GM18505 (cell line): ENCODE data around the gene SETD2.
A peak's percentile ranks its signal among the peaks of the same experiment; 100 is the strongest.
"Not testable (repeated sequence)": the region's sequence is repeated elsewhere in the genome, so short reads cannot be mapped to it uniquely, and the experiment has no call there.

ENCODE experiments used
- ATAC-seq: cut with Tn5 transposase; IDR thresholded peaks from one replicate; pipeline ENCODE4 v1.9.1; 2021; ENCODE audit not compliant: unreplicated experiment
- POLR2A ChIP-seq: IDR thresholded peaks from 4 replicates; pipeline ENCODE4 v1.6.1; 2011; ENCODE audit warnings: borderline replicate concordance; ENCODE audit not compliant: insufficient read depth, insufficient read length; ENCODE audit errors: extremely low read depth

SETD2 gene, protein sequence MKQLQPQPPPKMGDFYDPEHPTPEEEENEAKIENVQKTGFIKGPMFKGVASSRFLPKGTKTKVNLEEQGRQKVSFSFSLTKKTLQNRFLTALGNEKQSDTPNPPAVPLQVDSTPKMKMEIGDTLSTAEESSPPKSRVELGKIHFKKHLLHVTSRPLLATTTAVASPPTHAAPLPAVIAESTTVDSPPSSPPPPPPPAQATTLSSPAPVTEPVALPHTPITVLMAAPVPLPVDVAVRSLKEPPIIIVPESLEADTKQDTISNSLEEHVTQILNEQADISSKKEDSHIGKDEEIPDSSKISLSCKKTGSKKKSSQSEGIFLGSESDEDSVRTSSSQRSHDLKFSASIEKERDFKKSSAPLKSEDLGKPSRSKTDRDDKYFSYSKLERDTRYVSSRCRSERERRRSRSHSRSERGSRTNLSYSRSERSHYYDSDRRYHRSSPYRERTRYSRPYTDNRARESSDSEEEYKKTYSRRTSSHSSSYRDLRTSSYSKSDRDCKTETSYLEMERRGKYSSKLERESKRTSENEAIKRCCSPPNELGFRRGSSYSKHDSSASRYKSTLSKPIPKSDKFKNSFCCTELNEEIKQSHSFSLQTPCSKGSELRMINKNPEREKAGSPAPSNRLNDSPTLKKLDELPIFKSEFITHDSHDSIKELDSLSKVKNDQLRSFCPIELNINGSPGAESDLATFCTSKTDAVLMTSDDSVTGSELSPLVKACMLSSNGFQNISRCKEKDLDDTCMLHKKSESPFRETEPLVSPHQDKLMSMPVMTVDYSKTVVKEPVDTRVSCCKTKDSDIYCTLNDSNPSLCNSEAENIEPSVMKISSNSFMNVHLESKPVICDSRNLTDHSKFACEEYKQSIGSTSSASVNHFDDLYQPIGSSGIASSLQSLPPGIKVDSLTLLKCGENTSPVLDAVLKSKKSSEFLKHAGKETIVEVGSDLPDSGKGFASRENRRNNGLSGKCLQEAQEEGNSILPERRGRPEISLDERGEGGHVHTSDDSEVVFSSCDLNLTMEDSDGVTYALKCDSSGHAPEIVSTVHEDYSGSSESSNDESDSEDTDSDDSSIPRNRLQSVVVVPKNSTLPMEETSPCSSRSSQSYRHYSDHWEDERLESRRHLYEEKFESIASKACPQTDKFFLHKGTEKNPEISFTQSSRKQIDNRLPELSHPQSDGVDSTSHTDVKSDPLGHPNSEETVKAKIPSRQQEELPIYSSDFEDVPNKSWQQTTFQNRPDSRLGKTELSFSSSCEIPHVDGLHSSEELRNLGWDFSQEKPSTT (N-terminal part only)

DNA sequence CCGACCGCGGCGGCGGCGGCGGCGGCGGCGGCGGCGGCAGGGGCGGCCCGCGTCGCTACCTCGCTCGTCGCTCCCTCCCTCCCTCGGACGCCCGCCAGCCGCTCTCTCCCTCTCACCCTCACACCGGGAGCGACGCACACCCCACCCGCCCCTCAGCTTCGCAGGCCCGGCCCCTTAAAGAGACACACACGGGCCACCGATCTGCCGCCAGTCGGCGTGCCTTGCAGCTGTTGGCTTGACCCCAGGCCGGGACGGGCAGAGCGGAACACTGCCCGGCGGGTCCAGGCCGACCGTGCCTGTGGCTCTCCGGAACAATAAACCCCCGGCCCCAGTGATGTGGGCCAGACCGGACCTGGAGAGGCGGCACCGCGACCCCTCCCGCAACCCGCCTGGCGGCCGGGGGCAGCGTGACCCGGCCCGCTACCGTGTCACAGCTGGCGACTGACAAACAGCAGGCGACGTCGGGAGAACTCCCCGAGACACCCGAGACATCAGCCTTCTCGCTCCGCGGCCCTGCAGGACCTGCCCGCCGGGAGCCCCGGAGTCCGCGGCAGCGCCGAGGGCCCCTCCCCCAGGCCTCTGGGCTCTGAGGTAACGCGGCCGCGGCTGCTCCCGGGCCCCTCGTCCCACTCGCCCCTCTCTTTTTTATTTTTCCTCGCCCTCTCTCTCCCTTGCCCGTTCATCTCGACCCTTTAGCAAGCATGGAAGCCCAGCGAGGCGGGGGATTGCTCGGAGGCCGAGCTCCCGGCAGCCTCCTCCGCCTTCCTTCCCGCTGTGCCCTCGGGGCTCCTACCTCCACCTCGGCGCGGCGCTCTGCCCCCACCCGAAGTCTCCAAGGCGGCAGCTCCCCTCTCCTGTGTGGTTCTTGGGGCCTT, at the start of gene SETD2:
Gene SETD2, minus strand, starts transcription at position 107 of the 875 bp plus-strand sequence. CDS start 189 bp downstream, outside the sequence.
- peak; percentile 57 for TF ChIP-seq POLR2A
- peak; percentile 69 for ATAC-seq

DNA sequence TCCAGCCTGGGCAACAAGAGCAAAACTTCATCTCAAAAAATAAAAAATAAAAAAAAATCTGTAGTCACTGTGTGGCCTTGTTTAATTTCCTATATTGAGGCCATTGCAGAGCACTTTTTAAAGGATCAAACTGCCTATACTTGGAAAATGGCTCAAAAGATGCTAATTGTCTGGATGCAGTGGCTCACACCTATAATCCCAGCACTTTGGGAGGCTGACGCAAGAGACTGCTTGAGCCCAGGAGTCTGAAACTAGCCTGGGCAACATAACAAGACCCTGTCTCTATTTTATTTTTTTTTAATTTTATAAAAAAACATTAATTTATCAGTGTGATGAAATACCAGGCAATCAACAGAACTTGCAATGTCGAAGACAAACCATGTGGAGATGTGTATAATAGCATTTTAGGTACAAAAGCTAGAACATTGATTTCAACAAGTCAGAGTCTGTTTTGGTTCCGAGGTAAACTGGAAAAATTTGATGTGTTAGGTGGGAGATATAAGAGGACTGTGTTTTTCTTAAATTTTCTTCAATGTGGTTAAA, 47.0 kb upstream of the SETD2 start:
- TF ChIP-seq POLR2A, result no peak

DNA sequence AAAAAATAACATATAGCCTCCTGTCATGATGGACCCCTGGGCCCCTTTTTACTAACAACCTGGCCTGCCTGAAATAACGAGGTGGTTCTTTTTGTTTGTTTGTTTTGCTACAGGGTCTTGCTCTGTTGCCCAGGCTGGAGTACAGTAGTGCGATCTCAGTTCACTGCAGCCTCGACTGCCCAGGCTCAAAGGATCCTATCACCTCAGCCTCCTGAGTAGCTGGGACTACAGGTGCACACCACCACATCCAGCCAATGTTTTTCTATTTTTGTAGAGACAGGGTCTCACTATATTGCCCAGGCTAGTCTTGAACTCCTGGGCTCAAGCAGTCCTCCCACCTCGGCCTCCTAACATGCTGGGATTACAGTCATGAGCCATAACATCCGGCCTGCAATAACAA, 42.1 kb upstream of the SETD2 start:
- ATAC-seq, result not testable (repeated sequence)

More for the DNA sequence above, 47.0 kb upstream of the SETD2 start:
- no peak for ATAC-seq

DNA sequence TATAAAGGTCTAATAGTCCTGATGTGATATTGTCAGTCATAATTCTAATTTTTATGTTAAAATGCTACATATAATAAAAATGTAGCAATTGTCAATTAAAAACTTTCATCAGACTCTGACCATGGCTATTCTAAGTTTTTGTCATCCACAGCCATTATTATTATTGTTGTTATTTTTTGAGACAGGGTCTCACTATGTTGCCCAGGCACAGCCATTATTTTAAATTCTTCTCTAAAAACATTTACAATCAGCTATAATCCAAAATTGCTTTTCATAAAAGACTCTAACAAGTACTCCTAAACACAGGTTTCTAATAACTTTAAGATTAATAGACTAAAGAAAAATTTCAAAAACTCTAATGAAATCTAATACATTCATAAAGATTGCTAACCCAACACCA, 41.0 kb upstream of the SETD2 start:
- no peak for TF ChIP-seq POLR2A
- ATAC-seq, result no peak

DNA sequence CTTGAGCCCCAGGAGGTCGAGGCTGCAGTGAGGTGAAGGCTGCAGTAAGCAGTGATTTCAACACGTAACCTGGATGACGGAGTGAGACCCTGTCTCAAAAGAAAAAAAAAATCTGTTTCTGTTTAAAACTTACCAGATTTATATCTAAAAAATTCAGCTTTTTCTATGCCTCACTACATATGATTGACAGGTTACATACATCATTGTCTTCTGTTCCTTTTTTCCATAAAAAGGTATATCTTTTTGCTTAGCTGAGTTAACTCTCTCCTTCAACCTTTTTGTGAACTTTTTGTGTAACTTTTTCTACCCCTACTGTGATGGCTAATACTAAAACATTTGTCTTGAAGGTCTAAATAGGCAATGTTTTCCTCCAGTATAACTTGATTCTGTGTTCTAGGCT, 38.6 kb upstream of the SETD2 start:
- no peak for ATAC-seq
- TF ChIP-seq POLR2A, result no peak

DNA sequence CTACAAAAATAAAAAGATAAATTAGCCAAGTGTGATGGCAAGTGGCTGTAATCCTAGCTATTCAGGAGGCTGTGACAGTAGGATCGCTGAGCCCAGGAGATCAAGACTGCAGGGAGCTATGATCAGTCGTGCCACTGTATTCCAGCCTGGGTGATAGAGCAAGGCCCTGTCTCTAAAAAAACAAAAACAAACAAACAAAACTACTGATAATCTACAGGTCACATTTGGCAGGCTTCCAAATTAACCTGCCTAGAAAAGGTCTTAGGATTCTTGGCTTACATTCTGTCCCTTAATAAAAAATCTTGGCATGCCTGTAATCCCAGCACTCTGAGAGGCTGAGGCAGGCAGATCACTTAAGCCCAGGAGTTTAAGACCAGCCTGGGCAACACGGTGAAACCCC, 33.4 kb upstream of the SETD2 start:
- no peak for TF ChIP-seq POLR2A
- ATAC-seq, result no peak

DNA sequence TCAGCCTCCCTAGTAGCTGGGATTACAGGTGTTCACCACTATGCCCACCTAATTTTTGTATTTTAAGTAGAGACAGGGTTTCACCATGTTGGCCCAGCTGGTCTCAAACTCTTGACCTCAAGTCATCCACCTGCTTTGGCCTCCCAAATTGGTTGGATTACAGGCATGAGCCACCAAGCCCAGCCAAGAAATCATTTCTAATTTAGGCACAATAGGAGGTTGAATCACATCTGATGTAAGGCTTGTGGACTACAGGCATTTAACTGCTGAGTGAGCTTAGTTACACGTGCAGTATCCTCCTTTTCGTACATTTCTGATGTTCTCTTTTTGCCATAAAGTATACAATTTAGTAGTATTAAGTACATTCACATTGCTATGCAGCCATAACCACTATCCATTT, 31.1 kb upstream of the SETD2 start:
- TF ChIP-seq POLR2A, result no peak
- no peak for ATAC-seq

DNA sequence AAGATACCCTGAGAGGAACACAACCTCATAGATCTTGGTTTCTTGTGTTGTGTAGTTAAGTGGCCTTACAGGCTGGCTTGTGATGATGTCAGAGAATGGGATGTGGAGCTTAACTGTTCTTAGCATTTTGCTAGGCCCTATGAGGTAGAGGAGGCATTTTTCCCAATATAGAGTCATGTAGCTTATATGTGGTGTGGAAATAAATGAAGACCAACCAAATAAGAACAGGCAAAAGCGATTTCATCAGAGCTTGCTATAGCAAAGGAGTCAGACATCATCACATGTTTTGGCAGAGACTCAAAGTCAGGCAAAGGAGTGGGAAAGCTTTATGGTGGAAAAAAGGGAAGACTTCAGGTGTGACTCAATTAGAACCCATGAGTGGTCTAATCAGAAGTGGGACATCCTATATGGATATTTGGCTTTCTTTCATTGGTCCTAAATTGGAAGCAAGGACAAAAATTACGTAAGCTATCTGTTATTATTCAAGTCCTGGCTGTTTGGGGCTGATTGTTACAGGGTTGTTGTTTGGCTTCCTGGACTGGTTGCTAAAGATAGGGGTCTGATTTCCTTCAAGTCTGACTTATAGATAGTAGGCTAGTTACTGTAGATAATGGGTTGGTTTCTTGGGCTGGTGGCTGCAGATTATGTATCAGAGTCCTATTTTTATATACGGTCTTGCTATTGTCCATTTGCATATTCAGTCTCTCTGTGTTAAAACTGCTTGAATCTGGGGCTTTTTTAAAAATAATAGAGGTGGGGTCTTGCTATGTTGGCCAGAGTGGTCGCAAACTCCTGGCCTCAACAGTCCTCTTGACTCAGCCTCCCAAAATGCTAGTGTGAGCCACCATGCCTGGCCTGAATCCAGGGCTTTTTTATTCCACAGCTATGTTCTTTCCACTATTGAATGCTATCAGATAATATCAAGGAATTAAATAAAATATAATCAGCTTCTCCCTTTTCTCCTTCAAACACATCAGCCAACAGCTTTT, 30.3 kb upstream of the SETD2 start:
- no peak for TF ChIP-seq POLR2A
- no peak for ATAC-seq

DNA sequence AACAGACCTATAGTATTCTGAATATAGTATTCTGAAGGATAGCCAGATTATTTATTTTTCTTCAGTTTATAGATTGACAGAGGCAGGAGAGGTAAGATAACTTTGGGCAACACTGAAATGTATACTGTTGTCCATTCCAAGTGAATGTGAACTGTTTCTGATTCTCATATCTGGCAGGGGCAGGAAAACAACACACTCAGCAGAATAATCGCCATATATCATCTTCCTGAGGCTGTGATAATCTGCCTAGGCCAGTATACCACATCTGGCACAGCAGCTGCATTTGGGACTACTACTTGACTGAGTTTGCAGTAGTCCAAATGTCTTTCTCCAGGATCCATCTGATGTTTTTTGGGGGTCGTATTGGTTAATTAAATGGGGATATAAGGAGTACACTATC, 22.4 kb upstream of the SETD2 start:
- ATAC-seq, result no peak

DNA sequence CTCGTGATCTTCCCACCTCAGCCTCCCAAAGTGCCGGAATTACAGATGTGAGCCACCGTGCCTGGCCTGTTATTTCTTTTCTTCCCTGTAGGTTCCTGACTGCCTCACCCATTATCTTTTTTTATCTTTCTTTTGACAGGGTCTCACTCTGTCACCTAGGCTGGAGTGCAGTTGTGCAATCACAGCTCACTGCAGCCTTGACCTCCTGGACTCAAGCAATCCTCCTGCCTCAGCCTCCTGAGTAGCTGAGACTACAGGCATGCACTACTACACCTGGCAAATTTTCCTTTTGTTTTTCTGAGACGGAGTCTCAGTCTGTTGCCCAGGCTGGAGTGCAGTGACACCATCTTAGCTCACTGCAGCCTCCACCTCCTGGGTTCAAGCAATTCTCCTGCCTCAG, 17.8 kb upstream of the SETD2 start:
- ATAC-seq, result not testable (repeated sequence)

More for the DNA sequence above, 22.4 kb upstream of the SETD2 start:
- TF ChIP-seq POLR2A, result no peak

DNA sequence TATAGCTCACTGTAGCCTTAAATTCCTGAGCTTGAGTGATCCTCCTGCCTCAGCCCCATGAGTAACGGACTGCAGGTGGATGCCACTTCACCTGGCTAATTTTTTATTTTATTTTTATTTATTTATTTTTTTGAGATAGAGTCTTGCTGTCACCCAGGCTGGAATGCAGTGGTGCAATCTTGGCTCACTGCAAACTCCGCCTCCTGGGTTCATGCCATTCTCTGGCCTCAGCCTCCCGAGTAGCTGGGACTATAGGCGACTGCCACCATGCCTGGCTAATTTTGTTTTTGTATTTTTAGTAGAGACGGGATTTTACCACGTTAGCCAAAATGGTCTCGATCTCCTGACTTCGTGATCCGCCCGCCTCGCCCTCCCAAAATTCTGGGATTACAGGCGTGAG, 16.1 kb upstream of the SETD2 start:
- ATAC-seq, result not testable (repeated sequence)
